WTC11 (cell line): ENCODE measurements around the gene M1AP. TPM values are rescaled to one million over a fixed set of nuclear protein-coding genes. Genes with fewer than 3 reads are reported as not detected.

Experiments used
- ATAC-seq: fragments of 200-7000 bp; cut with Tn5 transposase; 2 replicates; pipeline ENCODE4 v1.10.0; 2021; ENCODE audit warnings: mild to moderate bottlenecking, moderate library complexity
- CTCF ChIA-PET: fragments of 300-600 bp; sonication (Branson Sonifier 250); formaldehyde crosslinking; loops from one replicate; lab custom pipeline; 2021; ENCODE audit warnings: antibody characterized with exemption; lab: Charles Lee
- POLR2A ChIA-PET: fragments of 350-600 bp; sonication (Branson Sonifier 250); formaldehyde crosslinking; loops from one replicate; lab custom pipeline; 2021; ENCODE audit warnings: antibody characterized with exemption; lab: Charles Lee
- DNase-seq: peaks from one replicate; pipeline ENCODE4 v3.0.0; 2021; ENCODE audit warnings: low spot score
- H3K27ac Mint-ChIP-seq: 2 replicates; pipeline ENCODE4 v1.8.0; 2021; ENCODE audit warnings: mixed read lengths
- H3K27me3 Mint-ChIP-seq: 2 replicates; pipeline ENCODE4 v1.8.0; 2021; ENCODE audit warnings: low read depth, mild to moderate bottlenecking, moderate library complexity, mixed read lengths
- H3K36me3 Mint-ChIP-seq: 2 replicates; pipeline ENCODE4 v1.8.0; 2021; ENCODE audit warnings: mixed read lengths
- H3K4me1 Mint-ChIP-seq: 2 replicates; pipeline ENCODE4 v1.8.0; 2022; ENCODE audit warnings: mixed read lengths
- H3K4me3 Mint-ChIP-seq: 2 replicates; pipeline ENCODE4 v1.8.0; 2021; ENCODE audit warnings: mild to moderate bottlenecking, moderate library complexity, mixed read lengths
- H3K9me3 Mint-ChIP-seq: 2 replicates; pipeline ENCODE4 v1.8.0; 2021; ENCODE audit warnings: mixed read lengths
- AR ChIP-seq: fragments of 250-450 bp; sonication (Bioruptor Pico); IDR thresholded peaks from 2 replicates; pipeline ENCODE4 v1.9.0; 2021; ENCODE audit warnings: mild to moderate bottlenecking
- ARID4B ChIP-seq: sonication (generic); formaldehyde crosslinking; IDR thresholded peaks from 2 replicates; pipeline ENCODE4 v1.8.0; 2023; ENCODE audit warnings: missing genetic modification reagents, mild to moderate bottlenecking, borderline replicate concordance
- HMGA2 ChIP-seq: fragments of 250-450 bp; sonication (Bioruptor Pico); IDR thresholded peaks from 2 replicates; pipeline ENCODE4 v1.4.0; 2021; ENCODE audit warnings: mild to moderate bottlenecking, moderate library complexity
- HMGXB4 ChIP-seq: sonication (generic); formaldehyde crosslinking; IDR thresholded peaks from 2 replicates; pipeline ENCODE4 v1.8.1; 2023; ENCODE audit warnings: mild to moderate bottlenecking, moderate library complexity, missing genetic modification reagents
- IRF1 ChIP-seq: sonication (generic); formaldehyde crosslinking; IDR thresholded peaks from 2 replicates; pipeline ENCODE4 v1.8.0; 2023; ENCODE audit warnings: missing genetic modification reagents
- KAT7 ChIP-seq: sonication (generic); formaldehyde crosslinking; IDR thresholded peaks from 2 replicates; pipeline ENCODE4 v1.8.1; 2023; ENCODE audit warnings: missing genetic modification reagents, mild to moderate bottlenecking, borderline replicate concordance
- MLX ChIP-seq: sonication (generic); formaldehyde crosslinking; IDR thresholded peaks from 2 replicates; pipeline ENCODE4 v1.8.1; 2023; ENCODE audit warnings: mild to moderate bottlenecking, missing genetic modification reagents, moderate library complexity
- MXD4 ChIP-seq: fragments of 250-450 bp; sonication (Bioruptor Pico); IDR thresholded peaks from 2 replicates; pipeline ENCODE4 v1.8.0; 2021; ENCODE audit warnings: mild to moderate bottlenecking, moderate library complexity, borderline replicate concordance
- NFATC4 ChIP-seq: fragments of 250-450 bp; sonication (Bioruptor Pico); IDR thresholded peaks from 2 replicates; pipeline ENCODE4 v1.9.0; 2021; ENCODE audit warnings: mild to moderate bottlenecking
- NR1H2 ChIP-seq: sonication (generic); formaldehyde crosslinking; IDR thresholded peaks from 2 replicates; pipeline ENCODE4 v1.9.0; 2021; ENCODE audit warnings: mild to moderate bottlenecking, moderate library complexity, missing genetic modification reagents
- NR3C1 ChIP-seq: sonication (generic); formaldehyde crosslinking; conservative IDR thresholded peaks from 2 replicates; pipeline ENCODE4 v1.8.1; 2023; ENCODE audit warnings: low read depth, mild to moderate bottlenecking, missing genetic modification reagents
- OVOL2 ChIP-seq: fragments of 250-450 bp; sonication (Bioruptor Pico); IDR thresholded peaks from 2 replicates; pipeline ENCODE4 v1.9.0; 2021; ENCODE audit warnings: mild to moderate bottlenecking, borderline replicate concordance
- SMAD3 ChIP-seq: sonication (generic); formaldehyde crosslinking; IDR thresholded peaks from 2 replicates; pipeline ENCODE4 v1.8.0; 2022; ENCODE audit warnings: missing genetic modification reagents, mild to moderate bottlenecking, borderline replicate concordance
- SMAD4 ChIP-seq: sonication (generic); formaldehyde crosslinking; IDR thresholded peaks from 2 replicates; pipeline ENCODE4 v1.8.0; 2022; ENCODE audit warnings: mild to moderate bottlenecking, missing genetic modification reagents
- TCF7 ChIP-seq: sonication (generic); formaldehyde crosslinking; IDR thresholded peaks from 2 replicates; pipeline ENCODE4 v1.8.0; 2022; ENCODE audit warnings: mild to moderate bottlenecking, low read depth, missing genetic modification reagents, moderate library complexity
- TEAD4 ChIP-seq: sonication (generic); formaldehyde crosslinking; IDR thresholded peaks from 2 replicates; pipeline ENCODE4 v1.8.0; 2022; ENCODE audit warnings: mild to moderate bottlenecking, missing genetic modification reagents
- ZBTB21 ChIP-seq: sonication (generic); formaldehyde crosslinking; IDR thresholded peaks from 2 replicates; pipeline ENCODE4 v1.8.1; 2023; ENCODE audit warnings: mild to moderate bottlenecking, missing genetic modification reagents, borderline replicate concordance
- ZMAT4 ChIP-seq: fragments of 250-450 bp; sonication (Bioruptor Pico); IDR thresholded peaks from 2 replicates; pipeline ENCODE4 v1.9.0; 2021; ENCODE audit warnings: mild to moderate bottlenecking
- ZNF263 ChIP-seq: sonication (generic); formaldehyde crosslinking; IDR thresholded peaks from 2 replicates; pipeline ENCODE4 v1.8.1; 2022; ENCODE audit warnings: low read depth, mild to moderate bottlenecking, moderate library complexity, missing genetic modification reagents
- ZNF396 ChIP-seq: fragments of 250-450 bp; sonication (Bioruptor Pico); IDR thresholded peaks from 2 replicates; pipeline ENCODE4 v1.8.0; 2021; ENCODE audit warnings: mild to moderate bottlenecking, moderate library complexity, borderline replicate concordance
- ZNF671 ChIP-seq: fragments of 250-450 bp; sonication (Bioruptor Pico); IDR thresholded peaks from 2 replicates; pipeline ENCODE4 v1.8.0; 2021; ENCODE audit warnings: mild to moderate bottlenecking
- total RNA-seq: library from RNA; stranded (reverse); gene quantifications from 3 replicates; pipeline ENCODE4 v1.2.3, GENCODE V29; 2021

The M1AP gene
- total RNA-seq, 1 experiment from 2014 or later = 5.9 TPM

- TF ChIP-seq AR (CRISPR knock-in tag) (no peak), SMAD4 (CRISPR knock-in tag) (no peak), ARID4B (CRISPR knock-in tag) (no peak)
These were observed 114.7 kb downstream of the M1AP start (continued) for GRCh38 chr2:74533464-74533863.

GRCh38 chr2:74532222-74532621 lies 115.9 kb downstream of the M1AP start:
- ATAC-seq (no peak), DNase-seq (no peak)
- Mint-ChIP-seq H3K4me3 (no peak overlapping the region), H3K27me3 (0 out of 2 replicates have a peak, but pooled peaks cover 3% of the 10 kb centered on the region), H3K36me3 (peaks cover 27% of the 10 kb centered on the region), H3K9me3 (no peaks in the 10 kb centered on the region)
- ChIA-PET CTCF (no interaction called here), POLR2A (no interaction called here)
- no peak for TF ChIP-seq IRF1 (CRISPR knock-in tag)
- TF ChIP-seq, all 79 proteins: peak for 0
- Mint-ChIP-seq H3K4me1 (peaks cover 18% of the 10 kb centered on the region), H3K27ac (no peak overlapping the region)

- CTCF ChIA-PET = interaction anchor here (1.3 kb wide), 1 partner anchor 41 kb away, joined by 4 read pairs; no protein-coding TSS in a partner anchor
- H3K36me3 Mint-ChIP-seq = peaks cover 32% of the 10 kb centered on the region
- H3K4me1 Mint-ChIP-seq = peaks cover 14% of the 10 kb centered on the region
- no peak for DNase-seq
- TF ChIP-seq NFATC4 (CRISPR knock-in tag) = no peak
- no peak for TF ChIP-seq HMGXB4 (CRISPR knock-in tag)
- no peak for TF ChIP-seq KAT7 (CRISPR knock-in tag)
- TF ChIP-seq SMAD3 (CRISPR knock-in tag) = no peak
- no peak for TF ChIP-seq OVOL2 (CRISPR knock-in tag)
- TF ChIP-seq NR3C1 (CRISPR knock-in tag) = no peak
- TF ChIP-seq ZNF263 (CRISPR knock-in tag) = no peak
- no peak for TF ChIP-seq HMGA2 (CRISPR knock-in tag)
- no peak for TF ChIP-seq ZMAT4 (CRISPR knock-in tag)
- TF ChIP-seq ZBTB21 = no peak
- no peak for TF ChIP-seq ZNF396 (CRISPR knock-in tag)
- TF ChIP-seq TCF7 (CRISPR knock-in tag) = no peak
- TF ChIP-seq NR1H2 (CRISPR knock-in tag) = no peak
- TF ChIP-seq MXD4 = no peak
- TF ChIP-seq ZNF671 (CRISPR knock-in tag) = no peak
- no peak for TF ChIP-seq TEAD4 (CRISPR knock-in tag)
- TF ChIP-seq MLX = no peak
- TF ChIP-seq, all 79 proteins: peak for 0
- no peak for ATAC-seq
- no peak overlapping the region for H3K27ac Mint-ChIP-seq
- no peak overlapping the region for H3K4me3 Mint-ChIP-seq
- H3K27me3 Mint-ChIP-seq = no peaks in the 10 kb centered on the region
- no peaks in the 10 kb centered on the region for H3K9me3 Mint-ChIP-seq
- POLR2A ChIA-PET = interaction anchor here (0.7 kb wide), 1 partner anchor 65 kb away, joined by 3 read pairs; no protein-coding TSS in a partner anchor
These were observed 116.5 kb downstream of the M1AP start for GRCh38 chr2:74531666-74532065.
